Calu3 (cell line): Measurements from ENCODE around the gene DAPK3. TPM values are rescaled to one million over a fixed set of nuclear protein-coding genes. Genes with fewer than 3 reads are reported as not detected.

Experiments used
- BruUV-seq: library from RNA; stranded (reverse); fragments of 400-500 nt; replicated peaks from 2 replicates; lab custom pipeline; 2021; lab: Mats Ljungman, UMichigan
- CTCF ChIA-PET: fragments of 300-600 bp; sonication (Branson Sonifier 250); formaldehyde crosslinking; loops from one replicate; lab custom pipeline; 2022; ENCODE audit warnings: antibody characterized with exemption; lab: Charles Lee
- DNase-seq: peaks from one replicate; pipeline ENCODE4 v3.0.0; 2022
- H3K27ac Mint-ChIP-seq: one replicate; pipeline ENCODE4 v1.8.0; 2022; ENCODE audit warnings: mixed read lengths; ENCODE audit not compliant: unreplicated experiment
- H3K27me3 Mint-ChIP-seq: one replicate; pipeline ENCODE4 v1.8.0; 2022; ENCODE audit warnings: mixed read lengths; ENCODE audit not compliant: unreplicated experiment
- H3K36me3 Mint-ChIP-seq: one replicate; pipeline ENCODE4 v1.8.0; 2022; ENCODE audit warnings: mild to moderate bottlenecking, moderate library complexity, mixed read lengths; ENCODE audit not compliant: insufficient read depth, unreplicated experiment
- H3K4me1 Mint-ChIP-seq: one replicate; pipeline ENCODE4 v1.8.0; 2022; ENCODE audit warnings: mild to moderate bottlenecking, low read depth, mixed read lengths; ENCODE audit not compliant: unreplicated experiment
- H3K4me3 Mint-ChIP-seq: one replicate; pipeline ENCODE4 v1.8.0; 2022; ENCODE audit warnings: mild to moderate bottlenecking, low read depth, moderate library complexity, mixed read lengths; ENCODE audit not compliant: unreplicated experiment
- H3K9me3 Mint-ChIP-seq: one replicate; pipeline ENCODE4 v1.8.0; 2022; ENCODE audit warnings: low read depth, mixed read lengths; ENCODE audit not compliant: unreplicated experiment
- CTCF ChIP-seq: fragments of 200-600 bp; IDR thresholded peaks from one replicate; pipeline ENCODE4 v1.8.0; 2022; ENCODE audit warnings: antibody characterized with exemption; ENCODE audit not compliant: unreplicated experiment
- intact Hi-C: fragments of 100-400 bp; cut with micrococcal nuclease; formaldehyde crosslinking; loops from one replicate; pipeline ENCODE4 v1.10.0; 2022; ENCODE audit not compliant: unreplicated experiment
- total RNA-seq: library from RNA; stranded (reverse); gene quantifications from 2 replicates; pipeline ENCODE4 v1.2.3, GENCODE V29; 2022

DAPK3 gene
- total RNA-seq, 1 experiment from 2014 or later: 50.9 TPM

GRCh38 chr19:3978145-3978544 is 7.2 kb upstream of the DAPK3 start:
- CTCF ChIA-PET: no interaction called here
- Mint-ChIP-seq H3K27ac (no peak overlapping the region), H3K36me3 (peaks cover 76% of the 10 kb centered on the region), H3K27me3 (no peaks in the 10 kb centered on the region), H3K9me3 (no peaks in the 10 kb centered on the region), H3K4me3 (no peak overlapping the region), H3K4me1 (peaks cover 7% of the 10 kb centered on the region)
- intact Hi-C loops: no loop called here
- TF ChIP-seq CTCF: no peak
- DNase-seq: no peak
- BruUV-seq: no TSS peak

DNA sequence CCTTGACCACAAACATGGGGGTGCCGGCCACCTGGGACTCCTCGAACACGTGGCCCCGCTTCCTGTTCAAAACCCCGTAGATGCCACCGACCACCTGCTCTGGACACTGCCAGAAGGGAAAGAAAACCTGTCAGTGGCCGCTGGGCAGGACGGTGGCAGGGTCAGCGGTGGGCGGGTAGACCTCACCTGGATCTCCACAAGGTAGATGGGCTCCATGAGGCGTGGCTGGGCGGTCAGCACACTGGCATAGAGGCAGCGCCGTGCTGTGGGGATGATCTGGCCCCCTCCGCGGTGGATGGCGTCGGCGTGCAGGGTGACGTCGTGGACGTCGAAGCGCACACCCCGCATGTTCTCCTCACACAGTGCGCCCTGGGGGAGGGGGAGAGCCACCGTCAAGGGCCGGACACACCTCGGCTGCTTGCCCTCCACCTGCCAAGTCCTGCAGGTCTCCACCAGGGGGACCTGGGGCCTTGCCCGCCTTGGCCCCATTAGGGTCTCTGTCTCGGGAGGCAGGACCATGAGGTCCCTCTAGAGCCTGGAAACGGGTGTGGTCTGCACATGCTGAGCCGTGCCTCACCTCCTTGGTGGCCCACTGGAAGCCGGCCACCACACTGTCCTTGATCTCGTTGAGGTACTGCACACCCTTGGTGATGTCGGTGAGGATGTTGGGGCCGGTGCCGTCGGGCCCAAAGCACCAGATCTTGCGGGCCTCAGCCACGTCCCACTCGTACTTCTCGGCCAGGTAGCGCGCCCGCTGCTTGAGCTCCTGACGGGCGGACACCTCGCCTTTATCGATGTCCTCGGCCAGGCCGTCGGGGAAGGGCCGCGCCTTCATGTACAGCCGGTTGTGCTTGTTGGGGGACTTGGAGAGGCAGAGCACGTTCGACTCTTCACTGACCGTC is 6.6 kb upstream of the DAPK3 start:
- no peak overlapping the region for H3K4me3 Mint-ChIP-seq
- peaks cover 75% of the 10 kb centered on the region for H3K36me3 Mint-ChIP-seq
- H3K27ac Mint-ChIP-seq: no peak overlapping the region
- no peaks in the 10 kb centered on the region for H3K9me3 Mint-ChIP-seq
- CTCF ChIA-PET: interaction anchor here (1.0 kb wide), 1 partner anchor 10 kb away, joined by 3 read pairs; no protein-coding TSS in a partner anchor
- no peaks in the 10 kb centered on the region for H3K27me3 Mint-ChIP-seq
- peaks cover 2% of the 10 kb centered on the region for H3K4me1 Mint-ChIP-seq
- TF ChIP-seq CTCF: peak; percentile 20
- no peak for DNase-seq
- BruUV-seq: no TSS peak
- intact Hi-C loops: no loop called here

- no peak overlapping the region for H3K27ac Mint-ChIP-seq
- H3K36me3 Mint-ChIP-seq: peaks cover 73% of the 10 kb centered on the region
- BruUV-seq: TSS peak; percentile 13
- CTCF ChIA-PET: interaction anchor here (1.0 kb wide), 1 partner anchor 11 kb away, joined by 3 read pairs; no protein-coding TSS in a partner anchor
- no peak for TF ChIP-seq CTCF
- DNase-seq: peak; percentile 54
- H3K27me3 Mint-ChIP-seq: no peaks in the 10 kb centered on the region
- no peak overlapping the region for H3K4me3 Mint-ChIP-seq
- no peaks in the 10 kb centered on the region for H3K4me1 Mint-ChIP-seq
- no peaks in the 10 kb centered on the region for H3K9me3 Mint-ChIP-seq
- intact Hi-C loops: no loop called here
Observed at GRCh38 chr19:3976495-3977241, 5.8 kb upstream of the DAPK3 start.

- H3K27ac Mint-ChIP-seq: no peak overlapping the region
- no peaks in the 10 kb centered on the region for H3K9me3 Mint-ChIP-seq
- H3K36me3 Mint-ChIP-seq: peaks cover 73% of the 10 kb centered on the region
- intact Hi-C loops: no loop called here
- no peak for DNase-seq
- no peak for TF ChIP-seq CTCF
- CTCF ChIA-PET: interaction anchor here (1.4 kb wide), 1 partner anchor 12 kb away, joined by 4 read pairs; no protein-coding TSS in a partner anchor
- no peaks in the 10 kb centered on the region for H3K4me1 Mint-ChIP-seq
- H3K27me3 Mint-ChIP-seq: no peaks in the 10 kb centered on the region
- no peak overlapping the region for H3K4me3 Mint-ChIP-seq
- no TSS peak for BruUV-seq
Observed at GRCh38 chr19:3975637-3976087, 4.8 kb upstream of the DAPK3 start.
